Measurements from ENCODE around the gene RSRC2. TPM values are rescaled to one million over a fixed set of nuclear protein-coding genes. Genes with fewer than 3 reads are reported as not detected.
"Not testable (repeated sequence)": the region's sequence is repeated elsewhere in the genome, so short reads cannot be mapped to it uniquely, and the experiment has no call there.

Gene RSRC2
- total RNA-seq, 1 experiment from 2014 or later = 64.9 TPM

- not testable (repeated sequence) for H2BK120ac ChIP-seq (ENCODE audit: low read depth, low read length, poor library complexity, severe bottlenecking); H3K56ac ChIP-seq (ENCODE audit: insufficient read length, low read depth, low read length); H2BK15ac ChIP-seq (ENCODE audit: low read depth, low read length); H3K9me3 Mint-ChIP-seq; H3K4me1 Mint-ChIP-seq; H3K4ac ChIP-seq (ENCODE audit: low read depth, low read length); H3K14ac ChIP-seq (ENCODE audit: insufficient read depth, low read length); H3K4me2 ChIP-seq (ENCODE audit: insufficient read depth, insufficient read length, low read length); H3K4me3 Mint-ChIP-seq; H3K27me3 Mint-ChIP-seq (ENCODE audit: low read depth); DNase-seq; H3K27ac ChIP-seq (ENCODE audit: insufficient read length, low read depth, low read length); H3K23me2 ChIP-seq (ENCODE audit: insufficient read length, low read depth, low read length, poor library complexity, severe bottlenecking); H2BK12ac ChIP-seq (ENCODE audit: insufficient read length, low read depth, low read length); H4K5ac ChIP-seq (ENCODE audit: insufficient read length, low read depth, low read length); H3K9me3 ChIP-seq (ENCODE audit: control insufficient read depth, low read depth, low read length); H4K20me1 ChIP-seq (ENCODE audit: control insufficient read depth, insufficient read depth, insufficient read length); H2AK5ac ChIP-seq (ENCODE audit: insufficient read length, low read length); H3K79me2 ChIP-seq (ENCODE audit: insufficient read depth, low read length); H3K23ac ChIP-seq (ENCODE audit: insufficient read length, low read depth, low read length); H3T11ph ChIP-seq (ENCODE audit: low read length); H4K91ac ChIP-seq (ENCODE audit: insufficient read length, low read depth, low read length); H2BK5ac ChIP-seq (ENCODE audit: insufficient read length, low read length); H3K4me1 ChIP-seq (ENCODE audit: insufficient read depth, low read length); H3K9ac ChIP-seq (ENCODE audit: extremely low read depth, insufficient read length, low read length); H3K79me1 ChIP-seq (ENCODE audit: insufficient read depth, low read depth, low read length, poor library complexity, severe bottlenecking); H2AFZ ChIP-seq (ENCODE audit: low read length); H3K18ac ChIP-seq (ENCODE audit: insufficient read length, low read depth, low read length); H2BK20ac ChIP-seq (ENCODE audit: low read depth, low read length, poor library complexity, severe bottlenecking); H3K27me3 ChIP-seq (ENCODE audit: insufficient read depth, low read length); H4K8ac ChIP-seq (replicated peaks; ENCODE audit: insufficient read length, low read depth, low read length)
- H3K36me3 Mint-ChIP-seq (ENCODE audit: insufficient read depth in 1 of 3, low read depth in 3 of 3) = peaks cover 7 to 24% (median 18%) of the 10 kb centered on the region in 3 experiments; a peak in 6 of 7 replicates
- WGBS (ENCODE audit: extremely low coverage, insufficient read length, low lambda C conversion rate) = no CpG with 5 or more reads among the region's 6 CpGs
- peak overlapping the region in 1 of 3 experiments; percentile 55; a peak in 1 of 7 replicates for H3K27ac Mint-ChIP-seq
Measured at GRCh38 chr12:122469856-122470255, 56.9 kb downstream of the RSRC2 start.
